Mammary epithelial cell (primary cell): Measurements from ENCODE around the gene SP2.

ENCODE experiments used
- EZH2 ChIP-seq: IDR thresholded peaks from 2 replicates; pipeline ENCODE4 v1.6.1; 2012; ENCODE audit warnings: low read length, inconsistent platforms, borderline replicate concordance
- TF ChIP-seq, protein P1 (sequence below), 2 donors: IDR thresholded peaks in 1 of 2; conservative IDR thresholded peaks in 1 of 2; 2 replicates each; pipeline ENCODE4 v1.5.1; 2011 to 2012; ENCODE audit warnings: inconsistent platforms in 2 of 2, low read length in 2 of 2, mild to moderate bottlenecking in 2 of 2, control low read depth in 1 of 2, low read depth in 1 of 2; ENCODE audit not compliant: insufficient read depth in 1 of 2; ENCODE audit errors: extremely low read depth in 1 of 2

DNA sequence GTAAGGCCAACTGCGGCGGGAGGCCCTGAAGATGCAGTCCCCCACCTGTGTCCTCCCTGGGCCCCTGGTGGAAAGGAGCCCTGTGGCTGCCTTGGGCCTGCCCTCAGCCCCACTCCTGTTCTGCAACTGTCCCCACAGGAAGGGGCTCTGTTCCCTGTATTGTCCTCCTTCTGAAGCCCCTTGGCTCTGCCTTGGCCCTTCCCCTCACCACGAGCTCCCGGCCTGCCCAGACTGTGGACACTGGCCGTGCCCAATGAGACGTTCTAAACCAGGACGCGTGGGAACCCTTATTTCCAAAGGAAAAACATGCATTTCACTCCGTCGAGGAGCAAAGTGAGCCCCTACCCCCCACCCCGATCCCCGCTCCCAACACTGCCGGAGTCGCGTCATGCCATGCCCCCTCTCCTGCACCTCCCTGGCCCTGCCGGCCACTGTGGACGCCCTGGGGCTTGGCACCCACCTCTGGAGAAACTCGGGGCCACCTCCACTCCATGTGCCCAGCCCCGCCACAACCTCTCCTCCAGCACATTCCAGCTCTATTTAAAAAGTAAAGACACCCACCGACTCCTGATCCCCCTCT, 31.9 kb downstream of the SP2 start:
- no peak for TF ChIP-seq EZH2
- TF ChIP-seq, protein P1, sequence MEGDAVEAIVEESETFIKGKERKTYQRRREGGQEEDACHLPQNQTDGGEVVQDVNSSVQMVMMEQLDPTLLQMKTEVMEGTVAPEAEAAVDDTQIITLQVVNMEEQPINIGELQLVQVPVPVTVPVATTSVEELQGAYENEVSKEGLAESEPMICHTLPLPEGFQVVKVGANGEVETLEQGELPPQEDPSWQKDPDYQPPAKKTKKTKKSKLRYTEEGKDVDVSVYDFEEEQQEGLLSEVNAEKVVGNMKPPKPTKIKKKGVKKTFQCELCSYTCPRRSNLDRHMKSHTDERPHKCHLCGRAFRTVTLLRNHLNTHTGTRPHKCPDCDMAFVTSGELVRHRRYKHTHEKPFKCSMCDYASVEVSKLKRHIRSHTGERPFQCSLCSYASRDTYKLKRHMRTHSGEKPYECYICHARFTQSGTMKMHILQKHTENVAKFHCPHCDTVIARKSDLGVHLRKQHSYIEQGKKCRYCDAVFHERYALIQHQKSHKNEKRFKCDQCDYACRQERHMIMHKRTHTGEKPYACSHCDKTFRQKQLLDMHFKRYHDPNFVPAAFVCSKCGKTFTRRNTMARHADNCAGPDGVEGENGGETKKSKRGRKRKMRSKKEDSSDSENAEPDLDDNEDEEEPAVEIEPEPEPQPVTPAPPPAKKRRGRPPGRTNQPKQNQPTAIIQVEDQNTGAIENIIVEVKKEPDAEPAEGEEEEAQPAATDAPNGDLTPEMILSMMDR (conservative IDR thresholded peaks at IDR 0.05 in 1 of 2, IDR thresholded peaks at IDR 0.05 in 1 of 2; ENCODE audit: extremely low read depth in 1 of 2, insufficient read depth in 1 of 2, low read depth in 1 of 2, low read length in 2 of 2): no peak
